Measurements from ENCODE around the gene BEAN1. TPM values are rescaled to one million over a fixed set of nuclear protein-coding genes. Genes with fewer than 3 reads are reported as not detected.

The BEAN1 gene
- total RNA-seq, 1 donor from 2014 or later: 0.34 TPM

- no peak for DNase-seq
Observed at GRCh38 chr16:66395806-66396555, 31.1 kb upstream of the BEAN1 start.

- no peak for DNase-seq
Observed at GRCh38 chr16:66397736-66398433, 29.2 kb upstream of the BEAN1 start.

GRCh38 chr16:66399031-66399430 lies 28.1 kb upstream of the BEAN1 start:
- no peak for DNase-seq

- DNase-seq: peak; percentile 84
Observed at GRCh38 chr16:66399930-66400329, 27.2 kb upstream of the BEAN1 start.

GRCh38 chr16:66400503-66401380 lies 26.4 kb upstream of the BEAN1 start:
- DNase-seq: no peak

- no peak for DNase-seq
Observed at GRCh38 chr16:66401610-66402009, 25.5 kb upstream of the BEAN1 start.

- DNase-seq: no peak
Observed at GRCh38 chr16:66402166-66402565, 24.9 kb upstream of the BEAN1 start.

GRCh38 chr16:66402591-66403230 lies 24.4 kb upstream of the BEAN1 start:
- no peak for DNase-seq

- no peak for DNase-seq
Observed at GRCh38 chr16:66403531-66404145, 23.5 kb upstream of the BEAN1 start.

- no peak for DNase-seq
Observed at GRCh38 chr16:66405057-66405783, 21.9 kb upstream of the BEAN1 start.

GRCh38 chr16:66406534-66407221 lies 20.4 kb upstream of the BEAN1 start:
- peak; percentile 89 for DNase-seq

GRCh38 chr16:66408163-66409048 lies 18.7 kb upstream of the BEAN1 start:
- peak; percentile 92 for DNase-seq

GRCh38 chr16:66409156-66409555 lies 17.9 kb upstream of the BEAN1 start:
- no peak for DNase-seq

GRCh38 chr16:66412182-66412581 lies 14.9 kb upstream of the BEAN1 start:
- DNase-seq: no peak

- DNase-seq: no peak
Observed at GRCh38 chr16:66414891-66415290, 12.2 kb upstream of the BEAN1 start.

- no peak for DNase-seq
Observed at GRCh38 chr16:66416136-66416535, 11.0 kb upstream of the BEAN1 start.

GRCh38 chr16:66416939-66417700 lies 10.0 kb upstream of the BEAN1 start:
- DNase-seq: no peak

GRCh38 chr16:66418165-66418962 lies 8.7 kb upstream of the BEAN1 start:
- no peak for DNase-seq

All from dermis blood vessel endothelial cell (primary cell).